ENCODE data around the gene TRIL. TPM values are rescaled to one million over a fixed set of nuclear protein-coding genes. Genes with fewer than 3 reads are reported as not detected.

TRIL gene
- total and polyA plus RNA-seq, 2 donors (not counting 3 experiments of a cell fraction or from before 2014, with no cell fraction given), result 0.52 to 1.8 TPM

GRCh38 chr7:28986028-28986764 lies 28.1 kb upstream of the TRIL start:
- POLR2A ChIA-PET, result no interaction called here
- Histone ChIP-seq H4K20me1 (replicated peaks; ENCODE audit: control insufficient read depth, extremely low read depth, insufficient read depth, low read length) (no peaks in the 10 kb centered on the region), H2AFZ (ENCODE audit: low read depth, low read length) (no peak overlapping the region), H3K9me3 (replicated peaks; ENCODE audit: control insufficient read depth, insufficient read depth, low read length) (no peaks in the 10 kb centered on the region), H3K4me3 (replicated peaks in 1 of 3; ENCODE audit: insufficient read depth in 1 of 3, low read depth in 1 of 3, low read length in 3 of 3) (no peak overlapping the region), H3K79me2 (ENCODE audit: control insufficient read depth, insufficient read depth, low read length) (no peaks in the 10 kb centered on the region), H3K27me3 (ENCODE audit: control insufficient read depth in 2 of 2, insufficient read depth in 2 of 2, low read length in 2 of 2) (peaks cover 2 to 3% of the 10 kb centered on the region in 2 experiments), H3K36me3 (ENCODE audit: control insufficient read depth in 2 of 2, extremely low read depth in 1 of 2, insufficient read depth in 2 of 2, low read length in 2 of 2) (no peaks in the 10 kb centered on the region), H3K27ac (ENCODE audit: insufficient read depth, low read depth, low read length) (no peak overlapping the region), H3K9me1 (replicated peaks; ENCODE audit: control insufficient read depth, extremely low read depth, insufficient read depth, low read length) (no peaks in the 10 kb centered on the region), H3K4me2 (ENCODE audit: insufficient read depth, low read length) (no peak overlapping the region), H3K9ac (replicated peaks; ENCODE audit: extremely low read depth, insufficient read depth, low read length) (no peak overlapping the region), H3K4me1 (ENCODE audit: control insufficient read depth, extremely low read depth, insufficient read depth, low read length) (no peaks in the 10 kb centered on the region)
- dilution Hi-C loops (cut with MboI; ENCODE audit: extremely low pct_ligation_motif_present, low sequenced_read_pairs) (no loop called here), intact Hi-C loops (cut with micrococcal nuclease) (no loop called here)
- FAIRE-seq (no peak), DNase-seq (ENCODE audit: low read depth, low spot score) (no peak)
- TF ChIP-seq GATA2 (IDR thresholded peaks at IDR 0.05; ENCODE audit: insufficient read depth, insufficient read length, low read depth, low read length) (no peak), EZH2 (IDR thresholded peaks at IDR 0.05; ENCODE audit: borderline replicate concordance, low read depth, low read length, severe bottlenecking) (no peak), POLR2AphosphoS5 (IDR thresholded peaks at IDR 0.05; ENCODE audit: insufficient read depth, low read depth, low read length) (no peak), MYC (IDR thresholded peaks at IDR 0.05; ENCODE audit: low read depth, low read length) (no peak), MAX (IDR thresholded peaks at IDR 0.05; ENCODE audit: insufficient read depth, insufficient read length) (no peak), FOS (IDR thresholded peaks at IDR 0.05; ENCODE audit: borderline replicate concordance, insufficient read depth, low read length) (no peak), CTCF (IDR thresholded peaks at IDR 0.05; ENCODE audit: extremely low read depth in 1 of 2, insufficient read depth in 1 of 2, low read depth in 1 of 2, low read length in 2 of 2) (no peak), POLR2A (IDR thresholded peaks at IDR 0.05; ENCODE audit: low read depth, low read length) (no peak), JUN (IDR thresholded peaks at IDR 0.05; ENCODE audit: borderline replicate concordance, insufficient read depth, insufficient read length, low read depth) (no peak)
- CTCF ChIA-PET, result interaction anchor here (1.1 to 1.5 kb wide), 3 partner anchors 30 to 120 kb away, joined by 3 to 6 read pairs (median 3); no protein-coding TSS in a partner anchor
- BruUV-seq (replicated peaks), result no TSS peak

Measured in endothelial cell of umbilical vein (primary cell).